IPS-18a (cell line): ENCODE results near the gene GALR3.

Experiments
- H3K27ac ChIP-seq: one replicate; pipeline ENCODE4 v1.5.1; 2013; ENCODE audit warnings: low read length
- H3K27me3 ChIP-seq: one replicate; pipeline ENCODE4 v1.6.1; 2013; ENCODE audit warnings: mild to moderate bottlenecking, low read length; ENCODE audit not compliant: control insufficient read depth, insufficient read depth
- H3K36me3 ChIP-seq: one replicate; pipeline ENCODE4 v1.6.1; 2013; ENCODE audit warnings: low read depth, low read length; ENCODE audit not compliant: control insufficient read depth
- H3K4me1 ChIP-seq: one replicate; pipeline ENCODE4 v1.6.1; 2013; ENCODE audit warnings: low read depth, low read length; ENCODE audit not compliant: control insufficient read depth
- H3K4me3 ChIP-seq: one replicate; pipeline ENCODE4 v1.5.1; 2013; ENCODE audit warnings: low read length
- H3K9ac ChIP-seq: one replicate; pipeline ENCODE4 v1.6.1; 2013; ENCODE audit warnings: mild to moderate bottlenecking, low read length, moderate library complexity
- H3K9me3 ChIP-seq: one replicate; pipeline ENCODE4 v1.6.1; 2013; ENCODE audit warnings: low read depth, low read length; ENCODE audit not compliant: control insufficient read depth

GALR3 gene

GRCh38 chr22:37832022-37832857, 9.1 kb downstream of the GALR3 start:
- no peak overlapping the region for H3K9ac ChIP-seq

DNA sequence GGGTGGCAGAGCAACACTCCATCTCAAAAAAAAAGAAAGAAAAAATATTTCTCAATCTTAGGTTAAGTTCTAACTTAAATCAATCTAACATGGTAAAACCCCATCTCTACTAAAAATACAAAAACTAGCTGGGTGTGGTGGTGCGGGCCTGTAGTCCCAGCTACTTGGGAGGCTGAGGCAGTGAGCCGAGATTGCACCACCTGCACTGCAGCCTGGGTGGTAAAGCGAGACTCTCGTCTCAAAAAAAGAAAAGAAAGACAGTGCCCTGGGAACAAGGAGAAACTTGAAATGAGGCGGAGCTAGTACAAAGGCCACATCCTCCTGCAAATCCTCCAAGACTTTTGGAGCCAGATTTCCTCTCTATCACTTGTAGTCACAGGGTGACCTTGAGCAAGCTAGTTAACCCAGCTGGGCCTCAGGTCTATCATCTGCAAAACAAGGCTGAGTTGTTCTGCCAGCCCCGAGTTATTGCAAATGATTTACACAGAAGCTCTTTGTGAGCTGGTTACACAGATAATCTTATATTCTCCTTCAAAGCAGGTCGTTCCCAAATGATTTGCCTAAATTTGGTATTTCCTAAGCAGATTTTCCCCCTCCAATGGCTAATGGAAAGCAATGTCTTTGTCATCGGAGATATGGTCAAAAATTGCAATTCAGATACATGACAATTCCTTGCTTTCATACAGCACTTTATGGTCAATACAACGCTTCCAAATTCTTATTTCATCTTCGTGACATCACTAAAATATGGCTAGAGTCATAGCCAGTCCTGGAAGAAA, 19.0 kb downstream of the GALR3 start:
- Histone ChIP-seq H3K4me3 (no peak overlapping the region), H3K27me3 (no peaks in the 10 kb centered on the region), H3K9me3 (no peaks in the 10 kb centered on the region), H3K36me3 (peaks cover 4% of the 10 kb centered on the region), H3K27ac (no peak overlapping the region), H3K9ac (no peak overlapping the region), H3K4me1 (no peaks in the 10 kb centered on the region)

More at GRCh38 chr22:37832022-37832857, 9.1 kb downstream of the GALR3 start:
- Histone ChIP-seq H3K4me1 (no peaks in the 10 kb centered on the region), H3K4me3 (no peak overlapping the region), H3K27ac (no peak overlapping the region), H3K27me3 (no peaks in the 10 kb centered on the region), H3K9me3 (no peaks in the 10 kb centered on the region), H3K36me3 (peaks cover 31% of the 10 kb centered on the region)

- Histone ChIP-seq H3K9me3 (no peaks in the 10 kb centered on the region), H3K4me1 (no peaks in the 10 kb centered on the region), H3K4me3 (peak overlapping the region; percentile 89), H3K9ac (peak overlapping the region; percentile 42), H3K27ac (no peak overlapping the region), H3K36me3 (no peaks in the 10 kb centered on the region), H3K27me3 (no peaks in the 10 kb centered on the region)
These were observed 20.5 kb downstream of the GALR3 start for GRCh38 chr22:37843741-37844089.

DNA sequence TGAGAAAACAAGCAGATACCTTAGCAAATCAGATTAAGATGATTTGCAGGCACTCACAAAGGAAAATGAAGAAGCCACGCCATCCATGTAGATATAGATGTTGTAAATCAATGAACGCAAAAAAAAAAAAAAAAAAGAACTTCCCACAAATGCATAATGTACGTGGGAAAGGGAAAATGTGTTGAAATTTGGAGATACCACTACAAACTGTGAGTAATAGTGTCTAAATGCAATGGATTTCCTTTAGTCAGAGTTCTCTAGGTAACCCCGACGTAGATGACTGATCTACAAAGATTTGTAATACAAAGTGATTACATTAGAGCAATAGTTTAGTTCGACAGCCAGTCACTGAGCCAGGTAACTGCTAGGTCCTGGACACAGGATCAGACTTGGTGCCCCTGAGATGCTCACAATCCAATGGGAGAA, 21.7 kb downstream of the GALR3 start:
- Histone ChIP-seq H3K27me3 (no peaks in the 10 kb centered on the region), H3K4me1 (no peaks in the 10 kb centered on the region), H3K4me3 (peak overlapping the region; percentile 21), H3K36me3 (no peaks in the 10 kb centered on the region), H3K27ac (no peak overlapping the region), H3K9ac (no peak overlapping the region), H3K9me3 (no peaks in the 10 kb centered on the region)

DNA sequence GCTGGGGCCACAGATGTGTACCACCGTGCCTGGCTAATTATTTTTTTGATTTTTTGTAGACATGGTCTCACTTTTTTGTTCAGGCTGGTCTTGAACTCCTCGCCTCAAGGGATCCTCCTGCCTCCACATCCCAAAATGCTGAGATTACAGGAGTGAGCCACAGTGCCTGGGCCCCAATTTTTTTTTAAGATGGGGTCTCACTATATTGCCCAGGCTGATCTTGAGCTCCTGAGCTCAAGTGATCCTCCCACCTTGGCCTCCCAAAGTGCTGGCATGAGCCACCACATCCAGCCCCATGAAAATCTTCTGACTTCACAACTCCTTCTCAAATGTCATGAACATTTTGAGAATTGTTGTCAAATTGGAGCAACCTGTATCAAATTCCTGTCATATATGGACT, 23.3 kb downstream of the GALR3 start:
- Histone ChIP-seq H3K4me3 (no peak overlapping the region), H3K4me1 (no peaks in the 10 kb centered on the region), H3K27ac (no peak overlapping the region)

GRCh38 chr22:37848587-37849088, 25.5 kb downstream of the GALR3 start:
- Histone ChIP-seq H3K27ac (peak overlapping the region; percentile 94), H3K9me3 (no peaks in the 10 kb centered on the region), H3K27me3 (no peaks in the 10 kb centered on the region), H3K9ac (peak overlapping the region; percentile 93), H3K36me3 (peaks cover 30% of the 10 kb centered on the region), H3K4me1 (no peaks in the 10 kb centered on the region), H3K4me3 (peak overlapping the region; percentile 79)

More for the DNA sequence above, 23.3 kb downstream of the GALR3 start:
- no peaks in the 10 kb centered on the region for H3K9me3 ChIP-seq
- no peaks in the 10 kb centered on the region for H3K27me3 ChIP-seq
- H3K9ac ChIP-seq, result no peak overlapping the region
- peaks cover 9% of the 10 kb centered on the region for H3K36me3 ChIP-seq

GRCh38 chr22:37849089-37849751, 26.0 kb downstream of the GALR3 start, which contains the start of gene EIF3L:
Gene EIF3L (plus strand): TSS chr22:37849419. CDS start chr22:37849450, 31 bp downstream.
- peak within 1 kb of the TSS; percentile 79 for H3K4me3 ChIP-seq
- H3K9ac ChIP-seq, result peak within 1 kb of the TSS; percentile 93
- no peaks in the 10 kb centered on the region for H3K9me3 ChIP-seq
- no peaks in the 10 kb centered on the region for H3K4me1 ChIP-seq
- peak within 1 kb of the TSS; percentile 94 for H3K27ac ChIP-seq
- no peaks in the 10 kb centered on the region for H3K27me3 ChIP-seq
- H3K36me3 ChIP-seq, result peaks cover 36% of the 10 kb centered on the region

DNA sequence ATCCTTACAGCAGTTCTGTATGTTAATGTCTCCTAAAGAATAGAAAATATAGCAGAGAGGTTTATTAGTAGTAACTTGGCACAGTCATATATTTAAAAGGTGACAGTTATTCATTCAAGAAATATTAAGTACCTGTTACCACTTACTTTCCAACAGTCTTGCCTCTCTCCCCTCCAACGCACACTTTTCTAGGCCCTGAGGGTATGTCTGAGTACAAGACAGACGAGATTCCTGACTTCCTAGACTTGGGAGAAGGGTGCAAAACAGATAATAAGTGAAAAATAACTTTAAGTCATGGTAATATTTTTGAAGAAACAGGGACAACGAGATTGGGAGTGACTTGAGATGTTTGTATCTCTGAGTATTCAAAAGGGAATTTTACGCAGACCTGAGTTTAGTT, 27.6 kb downstream of the GALR3 start:
- H3K4me3 ChIP-seq, result peak overlapping the region; percentile 79

DNA sequence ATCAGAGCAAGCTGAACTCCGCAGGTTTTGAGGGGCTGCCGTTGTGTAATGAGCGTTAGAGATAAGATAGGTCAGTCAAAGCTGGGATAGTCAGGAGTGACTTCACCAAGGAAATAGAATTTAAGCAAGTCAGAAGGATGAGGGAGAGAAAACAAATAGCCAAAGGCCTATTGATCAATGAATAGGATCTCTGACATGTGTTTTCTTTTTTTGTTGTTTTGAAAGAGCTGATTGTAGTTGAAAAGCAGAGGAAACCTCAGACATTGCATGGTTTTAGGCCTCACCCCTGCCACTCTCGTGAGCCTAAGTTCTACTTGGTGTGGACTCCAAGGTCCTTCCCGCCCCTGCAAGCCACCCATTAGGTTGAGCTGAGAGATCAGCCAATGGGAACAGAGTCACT, 29.2 kb downstream of the GALR3 start:
- no peak overlapping the region for H3K27ac ChIP-seq
- no peak overlapping the region for H3K9ac ChIP-seq
- H3K27me3 ChIP-seq, result no peaks in the 10 kb centered on the region
- no peaks in the 10 kb centered on the region for H3K9me3 ChIP-seq
- H3K4me1 ChIP-seq, result no peaks in the 10 kb centered on the region
- H3K4me3 ChIP-seq, result no peak overlapping the region
- H3K36me3 ChIP-seq, result peaks cover 64% of the 10 kb centered on the region

More for the DNA sequence above, 27.6 kb downstream of the GALR3 start:
- H3K9ac ChIP-seq, result no peak overlapping the region
- peaks cover 52% of the 10 kb centered on the region for H3K36me3 ChIP-seq
- H3K27ac ChIP-seq, result no peak overlapping the region
- H3K9me3 ChIP-seq, result no peaks in the 10 kb centered on the region
- H3K27me3 ChIP-seq, result no peaks in the 10 kb centered on the region
- no peaks in the 10 kb centered on the region for H3K4me1 ChIP-seq

DNA sequence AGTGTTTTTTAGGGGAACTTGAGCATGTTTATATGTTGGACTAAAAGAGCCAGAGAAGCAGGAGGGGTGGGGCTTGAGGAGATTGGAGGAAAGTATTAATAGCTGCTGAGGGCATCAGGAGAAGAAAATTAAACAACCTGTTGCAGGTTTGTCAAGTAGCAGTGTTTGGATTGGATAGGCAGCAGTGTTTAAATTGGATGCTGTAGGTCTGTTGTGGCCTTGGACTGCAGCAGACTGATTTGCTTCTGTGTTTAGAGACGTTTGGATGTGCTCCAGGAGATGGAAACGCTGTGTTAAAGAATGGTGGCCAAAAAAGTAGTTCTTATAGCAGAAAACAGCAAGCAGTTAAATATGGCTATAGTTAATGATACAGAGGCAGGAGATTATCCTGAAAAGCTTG, 31.8 kb downstream of the GALR3 start:
- Histone ChIP-seq H3K9ac (no peak overlapping the region), H3K4me1 (no peaks in the 10 kb centered on the region), H3K36me3 (peaks cover 82% of the 10 kb centered on the region), H3K4me3 (no peak overlapping the region), H3K27ac (no peak overlapping the region), H3K27me3 (no peaks in the 10 kb centered on the region), H3K9me3 (no peaks in the 10 kb centered on the region)

DNA sequence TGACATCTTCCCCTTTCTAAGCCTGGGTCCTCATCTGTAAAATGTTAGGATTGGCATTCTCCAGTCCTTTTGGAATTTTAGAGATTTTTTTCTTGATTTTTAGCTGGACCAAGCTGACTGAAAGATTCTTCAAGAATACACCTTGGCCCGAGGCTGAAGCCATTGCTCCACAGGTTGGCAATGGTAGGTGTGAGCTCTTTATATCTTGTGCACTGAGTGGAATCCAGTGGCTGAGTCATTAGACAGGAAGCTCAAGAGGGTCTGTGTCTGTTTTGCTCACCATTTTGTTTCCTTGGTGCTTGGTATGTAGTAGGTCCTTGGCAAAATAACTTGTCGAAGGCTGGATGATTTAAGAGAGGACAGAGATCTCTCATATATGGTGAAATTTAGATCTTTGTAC, 32.3 kb downstream of the GALR3 start:
- no peaks in the 10 kb centered on the region for H3K27me3 ChIP-seq
- H3K9me3 ChIP-seq, result no peaks in the 10 kb centered on the region
- H3K4me3 ChIP-seq, result no peak overlapping the region
- no peaks in the 10 kb centered on the region for H3K4me1 ChIP-seq
- H3K9ac ChIP-seq, result no peak overlapping the region
- H3K27ac ChIP-seq, result no peak overlapping the region
- peaks cover 88% of the 10 kb centered on the region for H3K36me3 ChIP-seq
